Skin of body (tissue), 2 donors: ENCODE measurements around the gene STK17A. TPM values are rescaled to one million over a fixed set of nuclear protein-coding genes. Genes with fewer than 3 reads are reported as not detected.
"Not testable (repeated sequence)": the region's sequence is repeated elsewhere in the genome, so short reads cannot be mapped to it uniquely, and the experiment has no call there.

Experiments
- DNase-seq: peaks from one replicate; lab custom pipeline; 2025; lab: John Stamatoyannopoulos, UW
- total RNA-seq: library from RNA; depleted of rRNA; stranded (reverse); fragments of >200 nt; gene quantifications from one replicate; pipeline ENCODE4 v1.2.3, GENCODE V29; 2014

The STK17A gene
- total RNA-seq, 1 donor from 2014 or later = 26.6 TPM

DNA sequence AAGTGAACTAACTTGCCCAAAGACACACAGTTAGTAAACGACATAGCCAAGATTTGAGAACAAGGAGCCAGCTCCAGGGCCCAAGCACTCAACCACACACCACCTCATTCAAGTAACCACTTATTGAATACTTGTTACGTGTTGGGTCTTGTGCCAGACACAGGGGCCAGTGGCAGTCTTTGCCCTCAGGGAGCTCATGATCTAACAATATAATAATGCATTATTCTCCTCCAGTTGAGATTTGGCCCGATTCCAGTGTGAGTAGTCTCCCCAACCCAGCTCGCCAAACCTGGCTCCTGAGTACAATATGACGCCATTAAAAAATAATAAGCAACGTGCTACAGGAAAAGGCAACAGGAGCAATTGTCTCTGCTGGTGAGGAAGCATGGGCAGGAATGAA lies 14.4 kb upstream of the STK17A start:
- no peak for DNase-seq

DNA sequence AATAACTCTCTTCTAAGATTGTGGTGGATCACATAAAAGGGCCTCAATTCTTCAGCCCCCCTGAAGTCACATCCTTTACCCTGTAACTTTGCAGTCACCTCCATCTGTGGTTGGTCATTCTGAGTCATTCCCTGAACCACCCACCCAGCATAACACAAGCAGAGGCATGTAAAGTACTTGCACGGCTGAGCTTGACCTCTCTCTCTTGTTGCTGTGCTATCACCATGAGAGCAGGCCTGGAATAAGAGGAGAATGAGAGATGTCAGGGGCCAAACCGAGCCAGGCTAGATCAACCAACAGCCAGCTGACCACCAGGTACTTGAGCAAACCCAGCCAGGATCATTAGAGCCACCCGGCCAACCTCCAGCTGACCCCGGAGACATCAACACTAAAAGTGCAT lies 13.5 kb upstream of the STK17A start:
- no peak for DNase-seq

DNA sequence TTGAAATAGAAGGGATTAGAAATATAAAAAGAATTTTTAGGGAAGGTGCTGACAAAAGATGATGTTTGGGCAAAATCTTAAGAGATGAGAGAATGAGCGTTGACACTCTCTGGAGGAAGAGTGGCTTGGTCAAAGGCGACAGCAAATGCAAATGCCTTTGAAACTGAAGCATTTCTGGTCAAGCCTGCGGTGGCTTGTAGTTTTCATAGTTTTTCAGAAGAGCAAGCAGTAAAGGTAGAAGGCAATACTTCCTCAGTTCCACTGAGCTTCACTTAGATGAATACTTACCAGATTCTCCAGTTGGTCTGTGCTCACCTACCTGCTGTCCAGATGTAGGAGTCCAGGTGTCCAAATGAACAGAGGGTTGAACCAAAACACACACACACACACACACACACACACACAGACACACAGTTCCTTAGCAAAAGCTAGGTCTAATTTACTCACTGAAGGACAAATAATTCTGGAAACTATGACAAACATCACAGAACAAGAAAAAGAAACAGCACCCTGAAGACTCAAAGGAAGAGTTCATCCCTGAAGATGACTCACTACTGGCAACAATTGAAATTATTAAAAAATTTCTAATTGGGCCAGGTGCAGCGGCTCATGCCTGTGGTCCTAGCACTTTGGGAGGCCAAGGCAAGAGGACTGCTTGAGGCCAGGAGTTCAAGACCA lies 12.1 kb upstream of the STK17A start:
- no peak for DNase-seq

DNA sequence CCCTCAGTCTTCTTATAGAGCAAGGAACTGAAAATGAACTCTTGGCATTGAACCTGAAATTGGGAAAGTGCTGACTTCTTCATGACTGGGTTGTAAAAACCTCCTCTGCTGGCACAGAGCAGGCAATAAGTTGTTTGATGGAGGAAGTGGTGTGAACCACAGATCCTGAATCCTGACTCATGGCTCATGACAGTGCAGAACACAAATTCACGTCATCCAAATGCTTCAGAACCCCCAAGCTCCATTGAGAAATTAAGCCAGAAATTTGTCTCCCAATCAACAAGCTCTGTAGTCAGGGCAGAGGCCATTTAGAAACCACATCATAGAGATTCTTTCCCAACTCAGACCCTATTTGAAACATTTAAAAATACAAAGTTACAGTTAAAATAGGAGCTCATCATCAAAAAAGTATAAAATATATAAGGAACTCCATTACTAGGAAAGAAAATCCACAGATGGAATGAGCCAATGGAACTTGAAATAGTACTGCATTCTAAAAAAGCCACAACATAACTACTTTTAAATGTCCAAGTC lies 10.3 kb upstream of the STK17A start:
- peak; percentile 18 for DNase-seq

DNA sequence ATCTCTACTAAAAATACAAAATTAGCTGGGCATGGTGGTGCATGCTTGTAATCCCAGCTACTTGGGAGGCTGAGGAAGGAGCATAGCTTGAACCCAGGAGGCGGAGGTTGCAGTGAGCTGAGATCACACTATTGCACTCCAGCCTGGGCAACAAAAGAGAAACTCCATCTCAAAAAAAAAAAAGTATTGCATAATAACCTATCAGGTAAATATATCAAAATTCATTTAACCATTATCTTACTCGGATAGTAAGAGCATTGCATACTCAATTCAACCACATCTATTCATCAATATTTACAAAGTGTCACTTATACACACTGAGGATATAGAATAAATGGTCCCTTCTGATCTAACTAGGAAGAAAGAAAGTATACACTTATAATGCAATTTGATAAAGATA lies 9.1 kb upstream of the STK17A start:
- DNase-seq = not testable (repeated sequence)

DNA sequence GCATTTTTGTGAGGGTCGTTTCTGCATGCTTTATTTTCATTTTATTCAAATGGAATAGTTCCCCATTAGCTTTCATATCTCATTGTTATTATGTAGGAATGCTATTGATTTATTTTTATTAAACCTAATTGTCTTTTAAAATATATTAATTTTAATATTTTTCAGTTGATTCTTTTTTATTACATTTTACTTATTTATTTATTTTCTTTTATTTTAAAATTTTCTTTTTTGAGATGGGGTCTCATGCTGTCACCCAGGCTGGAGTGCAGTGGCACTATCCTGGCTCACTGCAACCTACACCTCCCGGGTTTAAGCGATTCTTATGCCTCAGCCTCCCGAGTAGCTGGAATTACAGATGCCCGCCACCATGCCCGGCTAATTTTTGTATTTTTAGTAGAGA lies 7.4 kb upstream of the STK17A start:
- DNase-seq = no peak

DNA sequence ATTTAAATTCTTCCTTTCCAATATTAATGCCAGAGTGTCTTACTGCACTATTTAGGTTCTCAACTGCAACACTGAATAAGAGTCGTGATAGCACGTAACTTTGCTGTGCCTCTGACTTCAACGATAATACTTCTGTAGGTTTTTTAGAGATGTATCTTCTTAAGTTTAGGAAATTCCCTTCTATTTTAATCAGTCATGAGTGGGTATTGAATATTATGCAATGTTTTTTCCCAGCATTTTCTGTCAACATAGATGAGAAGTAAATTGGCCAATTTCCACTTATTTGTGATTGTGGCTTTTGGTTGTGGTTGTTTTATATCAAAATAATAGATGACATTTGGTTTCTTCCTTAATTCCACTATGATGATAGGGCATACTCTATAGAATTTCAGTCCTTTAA lies 6.7 kb upstream of the STK17A start:
- DNase-seq = no peak

DNA sequence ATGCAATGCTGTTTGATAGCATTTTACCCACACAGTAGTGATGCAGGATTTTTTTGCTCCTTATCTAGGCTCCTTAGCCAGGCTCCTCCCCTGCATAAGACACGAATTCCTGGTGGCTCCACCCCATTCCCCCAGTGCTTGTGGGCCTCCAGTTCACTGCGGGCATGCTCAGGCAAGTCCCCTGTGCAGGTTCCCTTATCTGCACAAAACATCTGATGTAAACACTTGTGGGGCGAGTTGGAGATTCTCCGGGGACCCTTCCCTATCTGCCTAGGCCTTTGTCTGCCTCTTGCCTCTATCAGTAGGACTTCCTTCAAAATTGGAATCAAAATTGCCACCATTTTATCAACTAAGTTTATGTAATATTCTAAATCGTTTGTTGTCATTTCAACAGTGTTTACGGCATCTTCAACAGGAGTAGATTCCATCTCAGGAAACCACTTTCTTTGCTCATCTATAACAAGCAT lies 5.4 kb upstream of the STK17A start:
- DNase-seq = no peak

DNA sequence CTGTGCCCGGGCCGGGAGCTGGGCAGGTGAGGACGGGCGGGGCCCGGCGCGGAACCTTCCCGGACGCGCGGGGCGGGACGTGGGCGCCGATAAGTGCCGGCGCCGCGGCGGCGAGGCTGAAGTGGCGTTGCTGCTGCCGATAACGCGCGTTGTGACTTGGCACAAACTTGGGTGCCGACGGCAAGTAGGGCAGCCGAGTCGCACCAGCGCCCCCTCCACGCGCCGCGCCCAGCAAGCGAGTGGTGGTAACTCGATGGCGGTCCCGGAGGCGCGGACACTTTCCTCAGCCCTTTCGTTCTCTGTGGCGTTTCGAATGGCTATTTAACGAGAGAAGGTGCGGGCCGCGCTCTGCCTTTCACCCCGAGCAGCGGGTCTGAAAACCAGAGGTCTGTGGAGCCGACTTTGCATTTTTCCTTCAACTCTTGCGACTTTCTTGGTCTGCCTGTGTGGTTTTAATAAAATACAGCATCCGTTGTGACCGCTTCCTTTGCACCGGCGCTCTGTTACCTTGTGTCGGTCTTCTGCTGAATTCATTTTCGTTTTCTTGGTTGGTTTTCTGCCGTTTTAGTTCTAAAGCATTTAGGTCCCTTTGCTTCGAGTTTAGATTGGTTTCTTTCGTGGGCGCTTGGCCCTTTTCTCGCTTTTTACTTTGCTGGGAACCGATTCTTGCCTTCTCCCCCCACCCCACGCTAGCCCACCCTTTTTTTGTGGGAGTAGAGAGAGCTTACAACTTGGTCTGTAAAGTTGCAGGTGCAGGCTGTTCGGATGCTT lies 701 bp downstream of the STK17A start:
- DNase-seq = peak; percentile 14

DNA sequence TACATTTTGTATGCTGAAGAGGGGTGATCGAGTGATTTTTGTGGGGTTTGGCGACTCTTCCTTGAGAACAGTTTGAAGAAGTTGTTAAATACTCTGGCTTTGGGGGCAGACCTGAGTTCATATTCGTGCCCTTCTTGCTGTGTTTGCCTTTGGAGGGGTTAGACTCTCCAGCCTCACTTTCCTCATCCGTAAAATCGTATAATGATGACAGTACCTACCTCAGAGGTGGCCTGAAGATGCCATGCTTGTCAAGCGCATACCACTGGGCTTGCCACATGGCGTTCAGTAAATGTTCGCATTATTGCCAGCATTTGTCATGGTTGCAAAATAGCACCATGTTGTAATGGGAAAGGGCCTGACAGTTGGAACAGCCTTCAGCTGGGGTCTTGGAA lies 1.3 kb downstream of the STK17A start:
- DNase-seq = peak; percentile 52

DNA sequence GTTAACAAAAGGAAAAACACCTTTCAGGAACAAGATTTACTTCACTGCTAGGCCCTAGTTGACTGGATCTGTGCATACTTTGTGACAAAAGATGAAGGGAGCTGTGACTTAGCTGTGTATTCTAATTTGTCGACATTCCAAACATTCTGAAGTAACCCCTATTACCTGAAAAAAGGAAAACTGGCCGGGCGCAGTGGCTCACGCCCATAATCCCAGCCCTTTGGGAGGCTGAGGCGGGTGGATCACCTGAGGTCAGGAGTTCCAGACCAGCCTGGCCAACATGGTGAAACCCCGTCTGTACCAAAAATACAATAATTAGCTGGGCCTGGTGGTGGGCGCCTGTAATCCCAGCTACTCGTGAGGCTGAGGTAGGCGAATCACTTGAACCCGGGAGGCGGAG lies 1.8 kb downstream of the STK17A start:
- DNase-seq = not testable (repeated sequence)

DNA sequence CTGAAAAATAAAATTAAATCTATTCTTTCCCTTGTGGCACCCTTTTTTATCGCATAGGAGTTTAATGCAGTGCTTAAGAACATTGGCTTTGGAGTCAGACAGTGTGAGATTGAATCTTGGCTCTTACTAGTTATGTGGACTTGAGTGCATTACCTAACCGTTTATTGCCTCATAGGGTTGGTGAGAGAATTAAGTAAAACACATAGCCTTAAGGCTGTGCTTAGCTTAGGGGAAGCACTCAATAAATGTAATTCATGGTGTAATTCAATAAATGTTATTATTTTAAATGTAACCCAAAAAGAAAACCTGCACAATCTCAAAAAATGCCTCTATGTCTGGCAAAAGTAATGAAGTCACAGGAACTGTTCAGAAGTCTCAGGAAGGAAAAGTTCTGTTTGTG lies 2.7 kb downstream of the STK17A start:
- no peak for DNase-seq

DNA sequence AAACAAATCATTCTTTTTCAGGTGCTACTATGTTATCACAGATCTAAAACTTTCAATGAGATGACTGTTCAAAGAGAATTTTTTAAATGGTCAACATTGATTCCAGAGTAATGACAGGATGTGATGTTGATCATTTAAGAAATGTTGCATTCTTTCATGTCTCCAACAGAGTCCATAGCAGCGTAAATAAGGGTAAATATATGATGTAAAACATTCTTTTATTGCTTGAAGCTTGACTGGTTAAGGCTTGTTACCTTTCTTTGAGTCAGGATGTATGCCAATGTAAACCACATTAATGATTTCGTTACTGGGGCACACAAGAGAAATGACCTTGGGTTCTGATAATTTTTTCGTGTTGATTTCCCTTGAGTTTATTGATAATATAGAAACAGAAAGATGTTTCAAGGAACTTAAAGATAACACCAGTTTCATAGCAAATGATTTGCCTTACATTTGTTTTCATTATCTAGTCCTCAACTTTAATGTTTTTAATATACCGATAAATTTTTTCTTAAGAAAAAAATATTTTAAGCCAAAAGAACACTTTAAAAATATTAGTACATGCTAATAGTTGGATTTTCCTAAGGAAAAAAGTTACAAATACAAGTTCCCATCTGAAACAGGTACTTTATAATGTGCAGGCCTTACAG lies 3.5 kb downstream of the STK17A start:
- DNase-seq = no peak

DNA sequence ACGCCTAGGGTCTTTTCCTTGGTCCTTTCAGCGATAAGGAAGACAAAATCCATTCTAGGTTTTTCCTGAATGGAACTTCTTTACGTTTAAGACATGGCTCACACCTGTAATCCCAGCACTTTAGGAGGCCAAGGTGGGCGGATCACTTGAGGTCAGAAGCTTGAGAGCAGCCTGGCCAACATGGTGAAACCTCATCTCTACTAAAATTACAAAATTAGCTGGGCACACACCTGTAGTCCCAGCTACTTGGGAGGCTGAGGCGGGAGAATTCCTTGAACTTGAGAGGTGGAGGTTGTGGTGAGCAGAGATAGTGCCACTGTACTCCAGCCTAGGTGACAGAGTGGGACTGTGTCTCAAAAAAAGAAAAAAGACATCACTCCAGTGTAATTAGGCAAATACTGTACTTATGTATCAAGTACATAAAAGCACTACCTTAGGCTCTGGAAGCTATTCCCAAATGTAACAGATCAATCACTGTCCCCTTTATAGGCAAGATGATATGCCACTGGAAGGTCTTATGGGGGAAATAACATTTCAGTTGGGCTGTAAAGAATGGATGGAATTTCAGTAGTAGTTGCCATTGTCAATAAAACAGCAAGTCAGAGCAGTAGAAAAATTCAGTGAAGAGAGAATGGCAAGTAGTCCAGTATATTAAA lies 5.7 kb downstream of the STK17A start:
- DNase-seq = no peak

DNA sequence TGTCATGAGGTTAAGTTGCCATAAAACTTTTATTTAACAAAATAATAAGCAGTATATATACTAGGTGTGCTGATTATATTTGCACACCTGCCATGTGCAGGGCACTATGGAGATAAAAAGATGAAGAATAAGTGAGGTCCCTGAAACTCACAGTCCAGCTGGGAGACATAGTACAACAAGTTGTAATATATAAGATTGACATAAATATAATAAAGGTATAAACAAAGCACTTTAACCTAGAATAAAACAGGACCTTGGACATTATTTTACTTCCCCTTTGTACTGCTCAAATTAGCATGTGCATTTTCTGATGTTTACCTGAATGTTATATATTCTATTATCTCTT lies 6.2 kb downstream of the STK17A start:
- DNase-seq = no peak

DNA sequence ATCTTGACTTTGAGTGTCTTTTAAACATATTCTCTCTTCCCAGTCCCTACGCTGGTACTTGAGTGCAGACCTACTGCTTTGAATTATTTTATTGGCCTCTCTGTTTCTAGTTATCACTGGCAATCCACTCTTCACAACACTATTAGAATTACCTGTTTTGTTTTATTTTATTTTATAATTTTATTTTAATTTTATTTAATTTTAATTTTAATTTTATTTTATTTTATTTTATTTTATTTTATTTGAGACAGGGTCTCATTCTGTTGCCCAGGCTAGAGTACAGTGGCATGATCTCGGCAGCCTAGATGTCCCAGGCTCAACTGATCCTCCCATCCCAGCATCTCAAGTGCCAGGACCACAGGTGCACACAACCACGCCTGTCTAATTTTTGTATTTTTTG lies 6.8 kb downstream of the STK17A start:
- no peak for DNase-seq

DNA sequence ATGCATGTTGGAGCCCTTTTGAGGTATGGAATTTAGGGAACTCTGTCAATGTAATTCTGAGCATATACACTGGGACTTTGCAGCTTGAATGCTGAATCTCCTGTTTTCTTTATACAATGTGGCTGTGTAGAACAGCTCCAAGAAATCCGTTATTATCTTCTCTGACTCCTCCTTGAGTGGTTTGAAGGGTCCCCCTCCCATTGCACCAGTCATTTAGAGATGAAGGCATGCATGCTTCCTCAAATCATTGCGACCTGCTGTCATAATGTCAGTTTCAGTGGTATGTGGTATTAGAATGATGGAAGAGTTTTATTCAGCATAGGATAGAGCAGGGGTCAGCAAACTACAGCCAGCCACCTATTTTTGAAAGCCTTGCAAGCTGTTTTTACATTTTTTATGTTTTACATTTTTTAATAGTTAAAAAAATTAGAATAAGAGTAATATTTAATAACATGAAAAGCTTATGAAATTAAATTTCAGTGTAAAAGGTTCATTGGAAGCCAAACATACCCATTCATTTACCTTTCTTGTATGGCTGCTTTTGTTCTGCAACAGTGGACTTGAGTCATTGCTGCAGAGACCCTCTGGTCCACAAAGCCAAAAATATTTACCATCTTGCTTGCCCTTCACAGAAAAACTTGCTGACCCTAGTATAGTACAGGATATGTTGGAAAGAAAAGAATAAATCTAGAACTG lies 8.1 kb downstream of the STK17A start:
- DNase-seq = no peak

DNA sequence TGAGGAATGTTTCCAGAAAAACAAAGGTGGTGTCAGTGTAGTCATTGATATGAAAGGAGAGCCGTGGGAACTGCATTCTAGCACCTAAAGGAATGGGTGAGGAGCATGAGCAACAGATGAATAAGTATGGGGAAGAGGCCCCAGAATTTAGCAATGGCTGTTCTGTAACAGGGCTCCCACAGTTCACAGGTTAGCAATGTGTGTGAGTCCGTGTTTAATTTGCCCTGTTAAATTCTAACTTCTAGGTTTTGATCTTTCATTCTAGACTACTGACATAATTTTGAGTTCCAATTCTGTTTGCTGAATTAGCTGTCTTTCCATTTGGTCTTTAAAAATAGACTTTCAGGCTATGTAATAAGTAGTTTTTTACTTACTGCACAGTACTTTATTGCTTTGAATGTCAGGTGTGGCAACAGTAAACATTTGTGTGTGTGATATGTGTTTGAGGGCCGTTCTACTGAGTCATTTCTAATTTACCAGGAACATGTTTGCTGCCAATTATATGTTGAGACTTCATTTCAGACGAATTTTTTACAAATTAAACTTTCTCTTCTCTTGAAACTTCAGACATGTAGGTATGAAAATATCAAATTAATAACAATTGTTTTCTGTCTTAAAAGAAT lies 8.8 kb downstream of the STK17A start:
- no peak for DNase-seq

DNA sequence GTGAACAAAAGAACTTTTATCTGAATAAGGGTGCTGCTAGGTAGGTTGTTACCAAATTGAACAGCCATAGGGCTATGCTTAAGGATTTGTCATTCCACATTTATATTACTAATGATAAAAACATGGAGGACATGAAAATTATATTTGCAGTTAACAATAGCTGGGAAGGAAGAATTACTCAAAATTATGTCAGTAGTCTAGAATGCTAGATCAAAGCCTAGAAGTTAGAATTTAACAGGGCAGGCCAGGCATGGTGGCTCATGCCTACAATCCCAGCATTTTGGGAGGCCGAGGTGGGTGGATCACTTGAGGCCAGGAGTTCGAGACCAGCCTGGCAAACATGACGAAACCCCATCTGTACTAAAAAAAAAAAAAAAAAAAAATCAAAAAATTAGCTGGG lies 9.4 kb downstream of the STK17A start:
- no peak for DNase-seq

DNA sequence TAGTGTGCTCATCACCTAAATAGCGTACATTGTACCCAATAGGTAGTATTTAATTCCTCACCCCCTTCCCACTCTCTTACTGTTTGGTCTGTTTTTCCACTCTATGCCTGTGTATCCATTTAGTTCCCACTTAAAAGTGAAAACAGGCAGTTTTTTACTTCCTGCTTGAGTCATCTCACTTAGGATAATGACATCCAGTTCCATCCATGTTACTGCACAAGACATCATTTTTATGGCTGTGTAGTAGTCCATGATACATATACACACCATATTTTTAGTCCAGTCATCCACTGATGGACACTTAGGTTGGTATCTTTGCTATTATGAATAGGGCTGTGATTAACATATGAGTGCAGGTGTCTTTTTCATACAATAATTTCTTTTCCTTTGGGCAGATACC lies 10.1 kb downstream of the STK17A start:
- DNase-seq = no peak

DNA sequence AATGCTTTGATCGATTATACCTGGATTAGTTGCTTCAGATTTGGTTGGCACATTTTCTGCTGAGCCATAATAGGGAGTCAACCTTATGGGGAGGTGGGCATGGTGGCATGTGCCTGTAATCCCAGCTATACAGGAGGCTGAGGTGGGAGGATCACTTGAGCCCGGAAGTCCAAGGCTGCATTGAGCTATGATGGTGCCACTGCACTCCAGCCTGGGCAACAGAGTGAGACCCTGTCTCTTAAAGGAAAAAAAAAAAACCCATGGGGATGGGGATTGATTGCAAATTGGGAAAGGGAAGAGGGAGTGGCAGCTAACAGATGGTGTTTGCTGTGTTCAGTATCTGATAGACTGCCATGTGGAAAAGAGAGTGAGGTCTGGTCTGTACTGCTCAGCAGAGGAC lies 11.1 kb downstream of the STK17A start:
- no peak for DNase-seq
